H1 (cell line): ENCODE data around the gene CAMSAP3. TPM values are rescaled to one million over a fixed set of nuclear protein-coding genes. Genes with fewer than 3 reads are reported as not detected.

ENCODE experiments used
- CHD1 ChIP-seq: IDR thresholded peaks from 2 replicates; pipeline ENCODE4 v1.6.1; 2012; ENCODE audit warnings: low read depth, low read length, improper control_type of control experiment
- HDAC2 ChIP-seq, 2 experiments: fragments of 300-600 bp in 1 of 2; sonication (generic) in 1 of 2; IDR thresholded peaks; 2 replicates each; pipeline ENCODE4 v1.6.1; 2011 to 2012; ENCODE audit warnings: low read depth in 2 of 2, low read length in 2 of 2, mild to moderate bottlenecking in 2 of 2, moderate library complexity in 2 of 2, borderline replicate concordance in 1 of 2, inconsistent platforms in 1 of 2
- POLR2AphosphoS5 ChIP-seq: IDR thresholded peaks from 2 replicates; pipeline ENCODE4 v1.6.1; 2011; ENCODE audit warnings: low read depth, low read length
- SAP30 ChIP-seq: fragments of 300-600 bp; sonication (generic); IDR thresholded peaks from 2 replicates; pipeline ENCODE4 v1.7.1; 2012; ENCODE audit warnings: low read length, moderate library complexity, mild to moderate bottlenecking, inconsistent platforms; ENCODE audit not compliant: insufficient read depth, insufficient replicate concordance
- polyA plus RNA-seq, 7 experiments: library from polyadenylated mRNA; depleted of rRNA in 3 of 7; stranded (reverse) in 5 of 7; unstranded in 2 of 7; fragments of >200 nt in 5 of 7; fragments of 200-250 nt in 2 of 7; gene quantifications; 1 replicate in 5 of 7; 2 replicates in 1 of 7; 4 replicates in 1 of 7; pipeline versions ENCODE4 v1.2.1 to v1.2.3, GENCODE V29; 2011 to 2013; ENCODE audit warnings: missing spikeins in 2 of 7, mixed read lengths in 2 of 7
- total RNA-seq: library from RNA; stranded (reverse); fragmentation: NEBNext Ultra II Directional; extraction: Animal tissue kit (Norgen Biotek cat#: 25700); gene quantifications from 2 replicates; pipeline ENCODE4 v1.2.1, GENCODE V29; 2021

Gene CAMSAP3
- total and polyA plus RNA-seq, 2 of the 8 experiments (the other 6 are each of a cell fraction or from before 2014, with no cell fraction given): 11.4 to 30.4 TPM

- TF ChIP-seq HDAC2 (IDR thresholded peaks at IDR 0.05; ENCODE audit: borderline replicate concordance in 1 of 2, low read depth in 2 of 2, low read length in 2 of 2): no peak
- TF ChIP-seq SAP30: no peak
- no peak for TF ChIP-seq POLR2AphosphoS5
- no peak for TF ChIP-seq CHD1
These were observed 22.7 kb downstream of the CAMSAP3 start (continued) for GRCh38 chr19:7618348-7618747.
